ENCODE results near the gene FOXO3. TPM values are rescaled to one million over a fixed set of nuclear protein-coding genes. Genes with fewer than 3 reads are reported as not detected.
A peak's percentile ranks its signal among the peaks of the same experiment; 100 is the strongest.

FOXO3 gene
- total and polyA plus RNA-seq, 2 of the 8 experiments (the other 6 are each of a cell fraction or from before 2014, with no cell fraction given): 13.1 to 19.3 TPM

DNA sequence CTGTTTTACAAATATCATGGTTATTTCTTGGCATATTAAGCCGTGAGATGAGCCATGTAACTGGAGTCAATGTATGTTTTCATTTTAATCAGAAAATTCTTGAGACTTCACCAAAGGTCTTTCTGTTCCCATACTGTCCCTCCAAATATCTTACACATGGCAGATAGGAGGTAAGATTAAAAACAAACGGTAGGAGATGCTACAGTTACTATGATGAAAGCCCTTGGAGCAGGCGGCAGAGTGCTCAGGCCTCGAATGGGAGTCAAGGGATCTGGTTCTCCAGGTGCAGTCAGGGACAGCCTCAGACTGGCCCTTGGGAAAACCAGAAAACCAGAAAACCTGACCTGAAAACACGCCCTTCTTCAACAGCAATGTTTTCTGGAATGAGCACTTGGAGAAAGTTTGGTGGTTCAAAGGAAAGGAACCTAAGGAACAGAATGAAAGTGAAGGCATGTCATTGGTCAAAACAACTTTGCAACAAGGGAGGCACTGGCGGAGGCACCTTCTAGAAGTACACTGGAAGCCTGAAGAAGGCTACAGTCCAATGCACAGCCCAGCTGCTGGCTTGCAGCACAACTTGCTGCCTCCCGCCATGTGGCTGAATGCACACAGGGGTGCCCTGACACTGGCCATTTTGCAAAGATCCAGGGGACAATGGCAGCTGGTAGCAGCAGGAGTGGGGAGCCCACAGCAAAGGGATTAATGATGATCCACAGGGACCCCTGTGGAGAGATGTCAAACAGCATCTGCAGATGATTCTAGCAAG is 17.4 kb upstream of the FOXO3 start:
- no peaks in the 10 kb centered on the region for H3K36me3 ChIP-seq (ENCODE audit: control insufficient read depth in 2 of 4, insufficient read depth in 4 of 4, low read length in 3 of 4)
- H2BK5ac ChIP-seq (ENCODE audit: low read depth, low read length): no peak overlapping the region
- H4K5ac ChIP-seq (ENCODE audit: insufficient read length, low read depth, low read length): no peak overlapping the region
- ChIA-PET POLR2A (ENCODE audit: partially characterized antibody) (interaction anchor here (1.0 kb wide), 1 partner anchor 14 kb away, joined by 3 read pairs; no protein-coding TSS in a partner anchor), CTCF (ENCODE audit: partially characterized antibody) (interaction anchor here (0.5 to 8.0 kb wide), 36 partner anchors 9 to 917 kb away, joined by 3 to 117 read pairs (median 6); partner anchors contain the start of gene ARMC2)
- no peak overlapping the region for H4K91ac ChIP-seq (replicated peaks; ENCODE audit: insufficient read length, low read length)
- no peak overlapping the region for H3K4ac ChIP-seq (replicated peaks; ENCODE audit: insufficient read length, low read depth, low read length)
- no peak overlapping the region for H3K9ac ChIP-seq (replicated peaks in 1 of 4; ENCODE audit: extremely low read depth in 1 of 4, low read depth in 3 of 4, low read length in 3 of 4)
- no peak overlapping the region for H3K4me2 ChIP-seq (ENCODE audit: insufficient read depth in 1 of 2, low read depth in 2 of 2, low read length in 2 of 2)
- H3K4me3 ChIP-seq (ENCODE audit: extremely low read depth in 1 of 4, insufficient read depth in 2 of 4, low read depth in 3 of 4, low read length in 4 of 4): no peak overlapping the region
- no peaks in the 10 kb centered on the region for H3K79me1 ChIP-seq (ENCODE audit: low read depth, low read length)
- FAIRE-seq (no peak), DNase-seq (ENCODE audit: low read depth in 1 of 2, low spot score in 2 of 2) (no peak)
- no peaks in the 10 kb centered on the region for H3K27me3 ChIP-seq (replicated peaks in 1 of 4; ENCODE audit: control insufficient read depth in 3 of 4, extremely low read depth in 1 of 4, insufficient read depth in 3 of 4, low read length in 3 of 4)
- no peak overlapping the region for H3K18ac ChIP-seq (ENCODE audit: extremely low read depth, low read length)
- no peak overlapping the region for H3K14ac ChIP-seq (ENCODE audit: insufficient read length)
- no peak overlapping the region for H3K56ac ChIP-seq (replicated peaks; ENCODE audit: insufficient read length, low read depth, low read length)
- no peak overlapping the region for H4K8ac ChIP-seq (ENCODE audit: extremely low read depth, insufficient read depth, low read length)
- TF ChIP-seq RAD21 (IDR thresholded peaks at IDR 0.05 in 1 of 2, conservative IDR thresholded peaks at IDR 0.05 in 1 of 2; ENCODE audit: low read depth in 2 of 2, low read length in 2 of 2) (0 out of 4 replicates have a peak, but pooled peaks of 1 of the 2 experiments have one; percentile 8), BRCA1 (IDR thresholded peaks at IDR 0.05; ENCODE audit: low read depth, low read length) (no peak), CREB1 (IDR thresholded peaks at IDR 0.05) (no peak)
- H2AK5ac ChIP-seq (ENCODE audit: low read depth, low read length): no peak overlapping the region
- peaks cover 0 to 9% (median 1%) of the 10 kb centered on the region in 4 experiments; a peak in 3 of 7 replicates for H3K4me1 ChIP-seq (replicated peaks in 1 of 4; ENCODE audit: control insufficient read depth in 3 of 4, insufficient read depth in 4 of 4, low read length in 3 of 4)
- no peak overlapping the region for H2BK120ac ChIP-seq (replicated peaks; ENCODE audit: low read depth, low read length)
- H4K20me1 ChIP-seq (replicated peaks in 1 of 2; ENCODE audit: control insufficient read depth in 1 of 2, insufficient read depth in 2 of 2, low read length in 2 of 2): no peaks in the 10 kb centered on the region
- H2BK20ac ChIP-seq (ENCODE audit: low read length): no peak overlapping the region
- H2BK12ac ChIP-seq (ENCODE audit: low read depth, low read length): no peak overlapping the region
- no peaks in the 10 kb centered on the region for H3K79me2 ChIP-seq (ENCODE audit: control insufficient read depth in 1 of 2, insufficient read depth in 2 of 2, low read length in 2 of 2)
- H2AFZ ChIP-seq (ENCODE audit: low read length): no peak overlapping the region
- H3K9me3 ChIP-seq (ENCODE audit: insufficient read depth in 2 of 2, low read depth in 1 of 2, low read length in 1 of 2): no peaks in the 10 kb centered on the region
- H3K23ac ChIP-seq (ENCODE audit: insufficient read length): no peak overlapping the region
- WGBS, 2 experiments (ENCODE audit: extremely low coverage in 1 of 2, insufficient coverage in 1 of 2, insufficient read length in 1 of 2, insufficient replicate concordance in 2 of 2, low coverage in 1 of 2, low lambda C conversion rate in 2 of 2, missing lambda C conversion rate in 1 of 2): 75% methylated on average over 7 of the region's 7 CpGs; no CpG with 5 or more reads in 1 of the 2 experiments
- H3K27ac ChIP-seq (ENCODE audit: low read depth, low read length): no peak overlapping the region
- H3K23me2 ChIP-seq (ENCODE audit: low read depth, low read length): no peaks in the 10 kb centered on the region
- H2BK15ac ChIP-seq (ENCODE audit: low read length): no peak overlapping the region
